DOHH2 (cell line): ENCODE data around the gene GSTO1.

ENCODE experiments used
- H3F3A ChIP-seq: fragments of 200-600 bp; sonication (generic), shearing (Covaris generic); 2 replicates; pipeline ENCODE4 v1.6.0; 2016; ENCODE audit warnings: antibody characterized with exemption, mild to moderate bottlenecking; ENCODE audit not compliant: control insufficient read depth, insufficient read depth
- H3K27ac ChIP-seq: fragments of 200-600 bp; sonication (generic); 2 replicates; pipeline ENCODE4 v1.5.1; 2014; ENCODE audit warnings: low read depth, mild to moderate bottlenecking, low read length, moderate library complexity
- H3K27me3 ChIP-seq: fragments of 200-600 bp; sonication (generic); 2 replicates; pipeline ENCODE4 v1.6.1; 2014; ENCODE audit warnings: mild to moderate bottlenecking, low read length, mixed read lengths; ENCODE audit not compliant: control insufficient read depth
- H3K36me3 ChIP-seq: fragments of 200-600 bp; sonication (generic); 2 replicates; pipeline ENCODE4 v1.6.1; 2014; ENCODE audit warnings: mild to moderate bottlenecking, low read length, moderate library complexity, mixed read lengths; ENCODE audit not compliant: control insufficient read depth
- H3K4me1 ChIP-seq: fragments of 200-600 bp; sonication (generic); 2 replicates; pipeline ENCODE4 v1.6.1; 2014; ENCODE audit warnings: mild to moderate bottlenecking, low read length, mixed read lengths; ENCODE audit not compliant: control insufficient read depth
- H3K4me2 ChIP-seq: fragments of 200-600 bp; sonication (generic); 2 replicates; pipeline ENCODE4 v1.6.0; 2014; ENCODE audit warnings: mild to moderate bottlenecking, low read length, moderate library complexity
- H3K4me3 ChIP-seq: fragments of 200-600 bp; sonication (generic); 2 replicates; pipeline ENCODE4 v1.5.1; 2014; ENCODE audit warnings: mild to moderate bottlenecking, low read length, mixed read lengths
- H3K79me2 ChIP-seq: fragments of 200-600 bp; sonication (generic); 2 replicates; pipeline ENCODE4 v1.6.1; 2014; ENCODE audit warnings: mild to moderate bottlenecking, low read length, mixed read lengths; ENCODE audit not compliant: control insufficient read depth
- H3K9me2 ChIP-seq: fragments of 200-600 bp; sonication (generic); replicated peaks from 2 replicates; pipeline ENCODE4 v1.6.1; 2014; ENCODE audit warnings: mild to moderate bottlenecking, low read length, mixed read lengths; ENCODE audit not compliant: control insufficient read depth
- H3K9me3 ChIP-seq: fragments of 200-600 bp; sonication (generic); 2 replicates; pipeline ENCODE4 v1.6.1; 2014; ENCODE audit warnings: antibody characterized with exemption, low read length, mixed read lengths; ENCODE audit not compliant: control insufficient read depth, insufficient read depth
- H4K20me1 ChIP-seq: fragments of 200-600 bp; sonication (generic); 2 replicates; pipeline ENCODE4 v1.6.0; 2014; ENCODE audit warnings: low read depth, mild to moderate bottlenecking, antibody characterized with exemption, low read length, moderate library complexity; ENCODE audit not compliant: control insufficient read depth, insufficient read depth
- EZH2phosphoT487 ChIP-seq: fragments of 200-600 bp; sonication (generic); IDR thresholded peaks from 2 replicates; pipeline ENCODE4 v1.6.1; 2017; ENCODE audit warnings: borderline replicate concordance, mild to moderate bottlenecking, antibody characterized with exemption, low read length, moderate library complexity, mixed read lengths
- TF ChIP-seq, protein P1 (sequence below): fragments of 200-600 bp; sonication (generic); IDR thresholded peaks from one replicate; pipeline ENCODE4 v1.5.1; 2014; ENCODE audit warnings: antibody characterized with exemption, mild to moderate bottlenecking, low read depth, low read length; ENCODE audit not compliant: poor library complexity, severe bottlenecking

Gene GSTO1

DNA sequence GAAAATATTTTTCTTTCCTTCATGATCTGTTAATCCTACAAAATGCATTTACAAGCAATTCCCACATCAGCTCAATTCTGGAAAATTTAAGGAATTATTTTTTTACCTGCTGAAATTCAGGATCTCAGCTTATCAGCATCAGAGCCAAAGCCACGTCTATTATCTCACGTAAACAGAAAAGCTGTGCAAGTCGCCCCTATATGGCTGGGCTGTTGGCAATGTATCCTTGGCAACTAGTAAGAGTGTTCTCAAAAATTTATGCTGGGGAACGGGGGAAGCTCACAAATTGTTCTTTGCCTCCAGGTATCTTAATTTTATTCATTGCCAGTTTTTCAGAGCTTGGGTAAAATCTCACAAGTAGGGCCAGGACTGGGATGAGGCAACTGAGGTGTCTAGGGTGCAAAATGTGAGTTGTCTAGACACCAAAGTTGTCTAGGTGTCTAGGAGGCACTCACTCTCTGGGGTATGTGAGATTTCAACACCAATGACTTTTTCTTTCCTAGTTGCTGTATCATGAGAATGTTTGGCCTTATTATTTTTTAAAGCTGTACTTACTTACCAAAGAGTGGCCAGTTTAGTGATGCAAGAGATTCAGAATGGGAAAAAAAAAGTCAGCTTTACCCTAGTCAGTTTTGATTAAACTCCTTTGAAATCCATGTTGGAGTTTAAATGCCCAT lies 19.3 kb downstream of the GSTO1 start:
- Histone ChIP-seq H3K4me3 (no peak overlapping the region), H3K9me2 (no peaks in the 10 kb centered on the region)

GRCh38 chr10:104274762-104275721 lies 20.4 kb downstream of the GSTO1 start:
- no peak overlapping the region for H3K27ac ChIP-seq
- peak overlapping the region; percentile 17; the same call in 1 of the 2 replicates for H3K4me3 ChIP-seq
- peaks cover 13% of the 10 kb centered on the region for H3K27me3 ChIP-seq

More for the DNA sequence above, 19.3 kb downstream of the GSTO1 start:
- peaks cover 10% of the 10 kb centered on the region for H3K4me1 ChIP-seq
- H3K9me3 ChIP-seq: no peaks in the 10 kb centered on the region
- peaks cover 5% of the 10 kb centered on the region for H3F3A ChIP-seq
- TF ChIP-seq, protein P1, sequence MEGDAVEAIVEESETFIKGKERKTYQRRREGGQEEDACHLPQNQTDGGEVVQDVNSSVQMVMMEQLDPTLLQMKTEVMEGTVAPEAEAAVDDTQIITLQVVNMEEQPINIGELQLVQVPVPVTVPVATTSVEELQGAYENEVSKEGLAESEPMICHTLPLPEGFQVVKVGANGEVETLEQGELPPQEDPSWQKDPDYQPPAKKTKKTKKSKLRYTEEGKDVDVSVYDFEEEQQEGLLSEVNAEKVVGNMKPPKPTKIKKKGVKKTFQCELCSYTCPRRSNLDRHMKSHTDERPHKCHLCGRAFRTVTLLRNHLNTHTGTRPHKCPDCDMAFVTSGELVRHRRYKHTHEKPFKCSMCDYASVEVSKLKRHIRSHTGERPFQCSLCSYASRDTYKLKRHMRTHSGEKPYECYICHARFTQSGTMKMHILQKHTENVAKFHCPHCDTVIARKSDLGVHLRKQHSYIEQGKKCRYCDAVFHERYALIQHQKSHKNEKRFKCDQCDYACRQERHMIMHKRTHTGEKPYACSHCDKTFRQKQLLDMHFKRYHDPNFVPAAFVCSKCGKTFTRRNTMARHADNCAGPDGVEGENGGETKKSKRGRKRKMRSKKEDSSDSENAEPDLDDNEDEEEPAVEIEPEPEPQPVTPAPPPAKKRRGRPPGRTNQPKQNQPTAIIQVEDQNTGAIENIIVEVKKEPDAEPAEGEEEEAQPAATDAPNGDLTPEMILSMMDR: no peak
- TF ChIP-seq EZH2phosphoT487: no peak
- no peaks in the 10 kb centered on the region for H3K79me2 ChIP-seq
- no peaks in the 10 kb centered on the region for H4K20me1 ChIP-seq
- H3K27me3 ChIP-seq: peaks cover 13% of the 10 kb centered on the region
- no peaks in the 10 kb centered on the region for H3K36me3 ChIP-seq
- peak overlapping the region; percentile 45 for H3K4me2 ChIP-seq
- no peak overlapping the region for H3K27ac ChIP-seq

DNA sequence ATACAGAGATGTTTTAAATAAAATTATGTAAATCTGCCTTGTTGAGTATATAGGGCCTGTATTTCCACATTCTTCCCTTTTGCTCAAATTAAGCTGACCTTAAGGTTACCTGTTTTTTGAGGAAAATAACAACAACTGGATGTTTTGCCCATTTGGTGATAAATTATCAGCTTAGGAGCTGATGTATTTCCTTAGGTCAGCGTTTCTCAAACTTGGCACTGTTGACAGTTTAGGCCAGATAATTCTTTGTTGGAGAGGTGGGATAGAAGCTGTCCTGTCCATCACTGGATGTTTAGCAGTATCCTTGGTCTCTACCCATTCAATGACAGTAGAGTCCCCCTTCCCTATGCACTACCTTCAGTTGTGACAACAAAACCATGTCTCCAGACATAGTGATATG lies 21.5 kb downstream of the GSTO1 start:
- Histone ChIP-seq H4K20me1 (no peaks in the 10 kb centered on the region), H3K9me3 (no peaks in the 10 kb centered on the region), H3K4me3 (no peak overlapping the region), H3K27me3 (peaks cover 13% of the 10 kb centered on the region), H3K36me3 (no peaks in the 10 kb centered on the region), H3K79me2 (no peaks in the 10 kb centered on the region), H3K4me2 (no peak overlapping the region), H3F3A (no peaks in the 10 kb centered on the region; the same call in 1 of the 2 replicates), H3K4me1 (peaks cover 6% of the 10 kb centered on the region), H3K27ac (no peak overlapping the region), H3K9me2 (no peaks in the 10 kb centered on the region)
- TF ChIP-seq EZH2phosphoT487: no peak
- TF ChIP-seq, protein P1: no peak

More at GRCh38 chr10:104274762-104275721, 20.4 kb downstream of the GSTO1 start:
- Histone ChIP-seq H3K4me1 (peaks cover 6% of the 10 kb centered on the region), H3F3A (peaks cover 5% of the 10 kb centered on the region), H3K36me3 (no peaks in the 10 kb centered on the region), H4K20me1 (no peaks in the 10 kb centered on the region), H3K4me2 (peak overlapping the region; percentile 45), H3K9me2 (no peaks in the 10 kb centered on the region), H3K79me2 (no peaks in the 10 kb centered on the region), H3K9me3 (no peaks in the 10 kb centered on the region)
- TF ChIP-seq EZH2phosphoT487: no peak
- TF ChIP-seq, protein P1: peak; percentile 81
